ENCODE results near the gene LRRC74A.

DNA sequence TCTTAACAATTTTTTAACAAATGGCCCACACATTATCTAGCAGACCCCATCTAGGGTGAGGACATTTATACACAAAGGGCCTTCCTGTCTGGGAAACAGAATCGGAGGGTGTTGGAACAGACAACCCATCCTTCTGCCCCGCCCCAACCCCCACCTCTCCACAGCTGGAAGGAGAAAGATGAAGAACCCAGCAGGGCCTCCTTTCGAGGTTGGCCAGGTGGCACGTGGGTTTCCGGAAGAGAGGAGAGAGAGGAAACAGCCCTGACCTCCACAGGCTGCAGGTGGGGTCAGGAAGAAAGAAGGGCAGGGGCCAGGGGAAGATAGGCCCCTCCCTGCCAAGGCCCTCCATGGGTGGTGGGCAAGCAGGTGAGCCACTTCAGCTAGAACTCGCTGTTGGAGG is 57.2 kb downstream of the LRRC74A start:
- TF ChIP-seq ATF1 (CRISPR knock-in tag; IDR thresholded peaks at IDR 0.05) (no peak), ATF1 (tag; IDR thresholded peaks at IDR 0.05) (no peak), LCOR (CRISPR knock-in tag; IDR thresholded peaks at IDR 0.05) (no peak), ZNF232 (CRISPR knock-in tag; IDR thresholded peaks at IDR 0.05) (no peak), SAP30 (IDR thresholded peaks at IDR 0.05; ENCODE audit: borderline replicate concordance, insufficient read depth, low read depth, low read length, poor library complexity, severe bottlenecking) (no peak), RAD21 (CRISPR knock-in tag; conservative IDR thresholded peaks at IDR 0.05 in 1 of 2, IDR thresholded peaks at IDR 0.05 in 1 of 2) (no peak), ZNF740 (CRISPR knock-in tag; IDR thresholded peaks at IDR 0.05) (no peak), ZNF740 (tag; IDR thresholded peaks at IDR 0.05) (no peak), ZNF318 (IDR thresholded peaks at IDR 0.05; ENCODE audit: borderline replicate concordance in 1 of 2, low read depth in 1 of 2) (no peak), CEBPB (tag; IDR thresholded peaks at IDR 0.05) (no peak), MED1 (CRISPR knock-in tag; IDR thresholded peaks at IDR 0.05; ENCODE audit: borderline replicate concordance) (no peak)

Measured in K562 (cell line).